HG03457 (cell line): ENCODE results near the gene GNAT2.

ENCODE experiments used
- ATAC-seq: cut with Tn5 transposase; IDR thresholded peaks from one replicate; pipeline ENCODE4 v1.9.1; 2021; ENCODE audit warnings: moderate number of reproducible peaks; ENCODE audit not compliant: unreplicated experiment

The GNAT2 gene

GRCh38 chr1:109613361-109614147 is 5.9 kb downstream of the GNAT2 start:
- no peak for ATAC-seq

GRCh38 chr1:109611308-109611990 is 8.0 kb downstream of the GNAT2 start:
- ATAC-seq: no peak

GRCh38 chr1:109610609-109611307 is 8.7 kb downstream of the GNAT2 start:
- ATAC-seq: no peak

GRCh38 chr1:109609881-109610280 is 9.5 kb downstream of the GNAT2 start:
- no peak for ATAC-seq

- no peak for ATAC-seq
Observed at GRCh38 chr1:109605381-109605780, 14.0 kb downstream of the GNAT2 start.

- no peak for ATAC-seq
Observed at GRCh38 chr1:109603229-109603628, 16.2 kb downstream of the GNAT2 start.

- ATAC-seq: no peak
Observed at GRCh38 chr1:109598655-109599054, 20.8 kb downstream of the GNAT2 start.

GRCh38 chr1:109598156-109598555 is 21.3 kb downstream of the GNAT2 start:
- no peak for ATAC-seq

- no peak for ATAC-seq
Observed at GRCh38 chr1:109595531-109595930, 23.9 kb downstream of the GNAT2 start.

- ATAC-seq: no peak
Observed at GRCh38 chr1:109592916-109593315, 26.5 kb downstream of the GNAT2 start.

- no peak for ATAC-seq
Observed at GRCh38 chr1:109589679-109590078, 29.7 kb downstream of the GNAT2 start.

GRCh38 chr1:109589177-109589576 is 30.2 kb downstream of the GNAT2 start:
- no peak for ATAC-seq

GRCh38 chr1:109586055-109586454 is 33.4 kb downstream of the GNAT2 start:
- no peak for ATAC-seq

GRCh38 chr1:109584766-109585165 is 34.6 kb downstream of the GNAT2 start:
- no peak for ATAC-seq

- no peak for ATAC-seq
Observed at GRCh38 chr1:109582021-109582420, 37.4 kb downstream of the GNAT2 start.

GRCh38 chr1:109579491-109579890 is 39.9 kb downstream of the GNAT2 start:
- ATAC-seq: no peak

GRCh38 chr1:109578947-109579443 is 40.4 kb downstream of the GNAT2 start:
- no peak for ATAC-seq

- no peak for ATAC-seq
Observed at GRCh38 chr1:109573785-109574184, 45.6 kb downstream of the GNAT2 start.

- ATAC-seq: no peak
Observed at GRCh38 chr1:109570414-109570813, 49.0 kb downstream of the GNAT2 start.

- no peak for ATAC-seq
Observed at GRCh38 chr1:109569323-109569722, 50.1 kb downstream of the GNAT2 start.

- no peak for ATAC-seq
Observed at GRCh38 chr1:109567877-109568672, 51.3 kb downstream of the GNAT2 start.
